BJ (cell line): ENCODE results near the gene SH2D3A. TPM values are rescaled to one million over a fixed set of nuclear protein-coding genes. Genes with fewer than 3 reads are reported as not detected.
A peak's percentile ranks its signal among the peaks of the same experiment; 100 is the strongest.

ENCODE experiments used
- CTCF ChIA-PET: fragments of 350-600 bp; formaldehyde crosslinking; extraction: SDS; loops from one replicate; lab custom pipeline; 2021; ENCODE audit warnings: antibody characterized with exemption, inconsistent platforms; lab: Yijun Ruan, JAX
- POLR2A ChIA-PET: fragments of 300-600 bp; sonication (Branson Sonifier 250); formaldehyde crosslinking; extraction: SDS; loops from one replicate; lab custom pipeline; 2021; ENCODE audit warnings: antibody characterized with exemption; lab: Charles Lee
- DNase-seq: peaks from one replicate; pipeline ENCODE4 v3.0.0-alpha.2; 2011; ENCODE audit warnings: low read depth
- H3K27me3 ChIP-seq: 2 replicates; pipeline ENCODE4 v1.6.0; 2011; ENCODE audit warnings: low read length; ENCODE audit not compliant: control insufficient read depth, insufficient read depth
- H3K36me3 ChIP-seq: 2 replicates; pipeline ENCODE4 v1.5.1; 2011; ENCODE audit warnings: low read length; ENCODE audit not compliant: control insufficient read depth, insufficient read depth
- H3K4me3 ChIP-seq: 2 replicates; pipeline ENCODE4 v1.5.1; 2011; ENCODE audit warnings: low read depth, mild to moderate bottlenecking, control low read depth, low read length
- CTCF ChIP-seq: IDR thresholded peaks from 2 replicates; pipeline ENCODE4 v1.5.1; 2011; ENCODE audit warnings: low read depth, mild to moderate bottlenecking, control low read depth, inconsistent platforms, low read length, moderate library complexity; ENCODE audit not compliant: insufficient read depth
- polyA plus RNA-seq: library from polyadenylated mRNA; depleted of rRNA; stranded (reverse); fragments of >200 nt; gene quantifications from 2 replicates; pipeline ENCODE4 v1.2.3, GENCODE V29; 2011

SH2D3A gene
- polyA plus RNA-seq, 1 experiment: 0.07 TPM

DNA sequence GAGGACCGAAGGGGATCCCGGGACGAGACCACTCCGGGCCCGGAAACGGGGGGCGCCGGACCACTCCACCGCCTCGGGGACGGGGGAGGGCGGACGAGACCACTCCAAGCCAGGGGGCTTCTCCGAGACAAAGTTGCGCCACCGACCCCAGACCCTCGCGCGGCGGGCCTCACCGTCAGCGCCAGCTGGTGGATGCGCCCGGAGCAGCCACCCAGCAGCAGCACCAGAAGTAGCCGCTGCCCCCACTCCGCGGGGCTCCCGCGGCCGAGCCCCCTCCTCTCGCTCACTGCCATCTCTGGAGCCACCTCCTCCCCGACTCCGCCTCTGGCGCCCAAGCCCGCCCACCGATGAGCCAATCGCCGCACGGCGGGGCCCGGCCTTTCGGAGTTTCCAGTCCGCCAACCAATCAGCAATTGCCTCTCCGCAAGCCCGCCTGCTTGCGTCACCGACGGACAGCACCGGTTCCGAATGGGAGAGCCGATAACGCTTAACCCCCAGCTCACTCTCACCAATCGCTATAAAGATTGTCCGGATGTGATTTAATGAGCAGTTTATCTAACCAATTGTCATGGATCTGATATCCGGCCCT is 29.9 kb downstream of the SH2D3A start, which contains the start of gene GPR108:
Gene GPR108, minus strand, starts transcription at position 297 of the 589 bp plus-strand sequence. Its CDS starts 4 bp downstream, at position 293.
- Histone ChIP-seq H3K4me3 (peak within 1 kb of the TSS; percentile 84), H3K27me3 (no peaks in the 10 kb centered on the region), H3K36me3 (peaks cover 9% of the 10 kb centered on the region; the same call in 1 of the 2 replicates)
- ChIA-PET POLR2A (interaction anchor here (0.6 kb wide), 1 partner anchor 1183 kb away, joined by 5 read pairs; the partner anchor contains the start of gene SNAPC2), CTCF (interaction anchor here (0.6 to 6.6 kb wide), 12 partner anchors 8 to 219 kb away, joined by 3 to 51 read pairs (median 4); partner anchors contain the start of gene C3)
- no peak for TF ChIP-seq CTCF
- peak; percentile 100 for DNase-seq

- ChIA-PET CTCF (interaction anchor here (0.8 to 6.6 kb wide), 12 partner anchors 9 to 219 kb away, joined by 3 to 51 read pairs (median 4); partner anchors contain the start of gene C3), POLR2A (interaction anchor here (0.5 to 0.6 kb wide), 2 partner anchors 527 to 1183 kb away, joined by 5 to 6 read pairs; partner anchors contain the start of gene SNAPC2)
- Histone ChIP-seq H3K4me3 (peak overlapping the region; percentile 84), H3K36me3 (peaks cover 10% of the 10 kb centered on the region), H3K27me3 (no peaks in the 10 kb centered on the region)
- DNase-seq: no peak
- no peak for TF ChIP-seq CTCF
Observed at GRCh38 chr19:6736917-6737283, 30.3 kb downstream of the SH2D3A start.

GRCh38 chr19:6736169-6736916 is 30.9 kb downstream of the SH2D3A start:
- Histone ChIP-seq H3K27me3 (no peaks in the 10 kb centered on the region), H3K36me3 (peaks cover 13% of the 10 kb centered on the region), H3K4me3 (peak overlapping the region; percentile 84)
- DNase-seq: peak; percentile 31
- ChIA-PET POLR2A (interaction anchor here (0.5 kb wide), 1 partner anchor 527 kb away, joined by 6 read pairs; no protein-coding TSS in a partner anchor), CTCF (interaction anchor here (0.8 to 6.6 kb wide), 15 partner anchors 8 to 220 kb away, joined by 3 to 51 read pairs (median 4); partner anchors contain the start of gene C3)
- TF ChIP-seq CTCF: peak; percentile 81

GRCh38 chr19:6735181-6735911 is 31.9 kb downstream of the SH2D3A start:
- 0 out of 2 replicates have a peak overlapping the region, but pooled peaks have one; percentile 10 for H3K4me3 ChIP-seq

More at GRCh38 chr19:6735181-6735911, 31.9 kb downstream of the SH2D3A start:
- Histone ChIP-seq H3K27me3 (no peaks in the 10 kb centered on the region), H3K36me3 (peaks cover 13% of the 10 kb centered on the region)
- no peak for TF ChIP-seq CTCF
- DNase-seq: no peak
- ChIA-PET CTCF (interaction anchor here (1.2 to 6.6 kb wide), 3 partner anchors 74 to 219 kb away, joined by 5 to 51 read pairs (median 6); no protein-coding TSS in a partner anchor), POLR2A (no interaction called here)
